Ecto neural progenitor cell (in vitro differentiated cells): ENCODE measurements around the gene CPNE5.

ENCODE experiments used
- DNase-seq: peaks from one replicate; pipeline ENCODE4 v3.0.0-alpha.2; 2018; ENCODE audit warnings: low spot score

Gene CPNE5

GRCh38 chr6:36760685-36761435 is 78.4 kb downstream of the CPNE5 start:
- DNase-seq = no peak

GRCh38 chr6:36759148-36759759 is 80.0 kb downstream of the CPNE5 start:
- peak; percentile 90 for DNase-seq

DNA sequence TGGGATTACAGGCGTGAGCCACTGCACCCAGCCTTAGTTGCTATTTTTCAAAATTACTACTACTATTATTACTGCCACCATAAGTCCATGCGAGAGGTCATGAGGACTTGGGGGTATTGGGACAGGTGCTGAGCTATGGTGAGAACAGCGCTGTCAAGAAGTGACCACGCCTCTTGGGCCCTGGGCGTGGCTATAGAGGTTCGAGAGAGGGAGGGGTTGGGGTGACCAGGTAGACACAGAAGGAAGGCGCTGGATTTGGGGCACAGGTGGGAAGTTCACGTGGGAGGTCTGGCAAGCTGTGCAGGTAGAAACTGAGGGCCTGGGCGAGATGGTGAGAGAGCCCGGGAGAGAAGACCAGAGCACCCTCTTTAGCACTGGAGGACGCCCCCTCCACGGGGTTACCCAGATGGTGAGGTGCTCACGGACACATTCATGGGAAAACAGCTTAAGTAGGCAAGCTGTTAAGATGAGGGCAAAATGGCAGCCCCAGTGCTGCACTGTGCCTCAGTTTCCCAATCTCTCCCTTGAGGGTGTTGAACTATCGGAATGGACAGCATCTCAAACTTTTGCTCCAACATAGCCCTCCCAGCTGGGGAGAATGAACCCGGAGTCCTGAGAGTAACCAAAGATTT is 80.6 kb downstream of the CPNE5 start:
- no peak for DNase-seq

GRCh38 chr6:36757943-36758508 is 81.2 kb downstream of the CPNE5 start:
- no peak for DNase-seq

DNA sequence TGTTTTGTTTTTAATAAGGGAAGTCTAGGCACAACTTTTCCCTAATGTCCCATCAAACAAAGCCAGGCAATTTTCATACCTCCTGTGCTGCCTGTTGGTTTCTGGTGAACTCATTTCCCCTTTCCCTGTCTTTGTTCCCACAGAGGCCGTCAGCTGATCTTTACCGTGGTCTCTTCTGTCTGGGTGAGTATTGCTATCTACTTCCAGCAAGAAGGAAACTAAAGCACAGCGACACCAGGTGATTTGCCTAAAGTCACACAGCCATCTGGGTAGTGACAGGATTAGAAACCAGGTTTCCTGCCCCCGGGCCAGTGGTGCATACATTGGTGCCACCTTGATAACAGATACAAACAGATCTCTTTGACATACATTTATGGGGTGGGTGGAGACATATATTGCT is 82.0 kb downstream of the CPNE5 start:
- DNase-seq = no peak

DNA sequence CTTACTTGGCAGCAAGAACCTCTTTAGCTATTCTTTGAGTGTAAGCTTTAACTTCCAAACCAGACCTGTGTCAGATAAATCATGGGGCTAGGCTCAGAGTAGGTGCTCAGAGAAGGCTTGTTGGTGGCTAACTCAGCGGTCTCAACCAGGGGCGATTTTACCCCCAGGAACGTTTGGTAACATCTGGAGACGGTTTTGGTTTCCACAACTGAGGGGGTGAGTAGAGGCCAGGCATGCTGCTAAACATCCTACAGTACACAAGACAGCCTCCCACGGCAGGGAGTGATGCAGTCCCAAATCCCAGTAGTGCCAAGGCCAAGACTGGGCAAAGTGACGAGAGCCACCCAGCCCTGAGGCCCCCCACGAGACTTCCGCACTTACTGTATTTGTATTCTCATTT is 82.5 kb downstream of the CPNE5 start:
- no peak for DNase-seq

GRCh38 chr6:36755435-36756348 is 83.6 kb downstream of the CPNE5 start:
- DNase-seq = no peak

DNA sequence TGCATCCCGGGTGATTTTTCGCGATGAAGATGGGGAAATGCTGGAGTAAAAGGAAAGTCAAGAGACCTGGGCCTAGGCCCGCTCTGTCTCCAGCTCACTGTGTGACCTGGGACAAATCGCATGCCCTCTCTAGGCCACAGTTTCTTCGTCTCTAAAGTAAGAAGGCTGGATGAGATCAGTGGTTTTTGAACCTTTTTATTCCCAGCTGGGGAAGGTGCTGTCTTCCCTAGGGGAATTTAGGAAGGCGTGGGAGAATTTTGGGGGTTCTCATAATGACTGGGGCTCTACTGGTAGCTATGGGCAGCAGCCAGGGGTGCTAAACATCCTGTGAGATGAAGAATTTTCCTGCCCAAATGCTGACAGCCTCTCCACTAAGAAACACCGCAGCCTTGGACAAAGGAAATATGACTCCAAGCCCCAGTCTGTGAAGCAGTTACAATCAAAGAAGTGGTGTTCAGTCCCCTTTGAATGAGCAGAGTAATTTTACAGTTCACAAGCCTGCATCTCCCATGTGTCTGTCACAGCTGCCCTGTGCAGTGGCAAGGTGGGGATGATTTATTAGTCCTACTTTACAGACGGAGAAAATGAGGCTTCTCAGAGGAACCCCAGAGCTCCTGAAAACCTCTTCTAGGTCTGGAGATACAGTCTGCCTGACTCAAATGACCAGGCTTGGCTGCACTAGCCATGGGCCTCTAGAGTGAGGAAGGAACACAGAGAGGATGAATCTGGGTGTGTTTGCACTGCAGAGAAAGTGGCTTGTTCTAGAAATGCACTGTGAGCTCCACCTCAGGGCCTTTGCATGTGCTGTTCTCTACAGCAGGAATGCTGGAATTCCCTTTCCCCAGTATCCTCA is 84.4 kb downstream of the CPNE5 start:
- no peak for DNase-seq

GRCh38 chr6:36753671-36754405 is 85.4 kb downstream of the CPNE5 start:
- no peak for DNase-seq

GRCh38 chr6:36752886-36753506 is 86.2 kb downstream of the CPNE5 start:
- DNase-seq = no peak

- no peak for DNase-seq
Measured at GRCh38 chr6:36752187-36752885, 86.9 kb downstream of the CPNE5 start.

DNA sequence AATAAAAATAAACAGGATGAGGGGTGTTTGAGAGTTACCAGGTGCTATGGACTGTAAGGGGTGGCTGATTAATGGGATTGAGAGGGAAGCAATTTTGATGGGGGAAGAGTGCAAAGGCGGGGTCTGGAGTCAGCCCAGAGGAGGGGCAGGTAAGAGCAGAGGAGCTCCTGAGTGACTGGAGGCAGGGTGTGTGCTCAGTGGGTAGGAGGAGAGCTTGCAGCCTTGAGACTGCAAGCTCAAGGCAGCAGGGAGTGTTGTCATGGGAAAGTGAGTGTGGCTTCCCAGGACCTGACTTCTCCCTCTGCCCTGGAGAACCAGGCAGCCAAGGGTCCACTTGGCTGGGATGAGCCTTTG is 87.4 kb downstream of the CPNE5 start:
- DNase-seq = no peak

GRCh38 chr6:36751091-36751490 is 88.2 kb downstream of the CPNE5 start:
- no peak for DNase-seq

GRCh38 chr6:36749829-36750489 is 89.3 kb downstream of the CPNE5 start:
- DNase-seq = no peak

DNA sequence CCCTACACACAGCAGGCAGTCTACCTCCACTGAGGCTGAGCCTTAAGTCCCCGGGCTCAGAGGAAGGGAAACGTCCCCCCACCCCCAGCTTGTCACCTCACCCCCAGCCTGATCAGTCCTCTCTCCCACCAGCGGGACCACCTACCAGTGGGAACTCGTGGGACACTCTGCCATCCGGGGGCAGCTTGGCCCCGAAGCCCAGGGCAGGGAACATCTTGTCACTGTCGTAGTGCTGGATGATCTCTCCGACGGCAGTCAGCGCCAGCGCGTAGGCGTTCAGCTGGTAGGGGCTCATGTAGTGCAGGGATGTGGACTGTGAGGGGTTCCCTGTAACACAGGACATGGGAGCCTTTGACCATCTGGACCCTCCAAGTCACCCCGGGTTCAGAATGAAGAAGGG is 93.0 kb downstream of the CPNE5 start:
- DNase-seq = no peak

DNA sequence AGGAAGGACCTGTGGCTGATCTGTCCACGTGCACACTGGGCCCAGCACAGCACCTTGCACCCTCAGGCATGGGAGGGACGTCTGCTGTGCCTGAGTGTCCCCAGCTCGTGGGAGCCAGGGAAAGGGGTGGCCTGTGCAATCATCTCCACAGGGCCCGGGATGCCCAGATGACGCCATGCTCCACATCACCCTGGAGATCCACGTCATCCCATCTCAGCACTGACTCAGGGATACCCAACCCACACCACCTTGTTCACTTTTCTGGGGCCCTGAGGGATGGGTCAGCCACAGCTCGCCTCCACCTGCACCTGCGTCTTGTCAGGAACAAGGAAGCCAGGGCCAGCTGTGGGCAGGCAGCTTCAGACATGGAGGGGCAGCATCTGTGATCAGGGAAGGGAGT is 93.4 kb downstream of the CPNE5 start:
- DNase-seq = no peak

GRCh38 chr6:36745283-36745682 is 94.0 kb downstream of the CPNE5 start:
- no peak for DNase-seq

DNA sequence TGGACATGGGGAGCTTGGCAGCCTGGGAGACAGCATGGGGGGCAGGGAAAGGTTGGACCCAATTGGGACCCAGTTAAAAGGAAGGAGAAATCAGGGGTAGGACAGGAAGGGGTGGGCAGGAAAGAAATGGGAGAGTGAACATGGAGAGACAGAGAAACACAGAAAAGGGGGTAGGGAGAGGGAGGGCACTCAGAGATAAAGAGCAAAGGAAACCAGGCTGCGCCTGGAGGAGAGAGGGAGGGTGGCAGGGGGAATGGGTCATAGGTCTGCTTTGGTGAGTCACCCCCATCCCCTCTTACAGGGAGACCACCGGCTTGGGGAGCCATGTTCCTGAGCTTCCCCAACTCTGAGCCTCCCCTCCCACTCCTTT is 95.0 kb downstream of the CPNE5 start:
- no peak for DNase-seq
